ENCODE data around the gene MYH2.

- TF ChIP-seq POLR2A (IDR thresholded peaks at IDR 0.05), result no peak
- no peak for TF ChIP-seq EP300 (IDR thresholded peaks at IDR 0.05; ENCODE audit: low read depth)
These were observed at the start of gene MYH2 for GRCh38 chr17:10549096-10549842.

All from transverse colon (tissue), 1 donor.